ENCODE measurements around the gene FOXP1.

Gene FOXP1

DNA sequence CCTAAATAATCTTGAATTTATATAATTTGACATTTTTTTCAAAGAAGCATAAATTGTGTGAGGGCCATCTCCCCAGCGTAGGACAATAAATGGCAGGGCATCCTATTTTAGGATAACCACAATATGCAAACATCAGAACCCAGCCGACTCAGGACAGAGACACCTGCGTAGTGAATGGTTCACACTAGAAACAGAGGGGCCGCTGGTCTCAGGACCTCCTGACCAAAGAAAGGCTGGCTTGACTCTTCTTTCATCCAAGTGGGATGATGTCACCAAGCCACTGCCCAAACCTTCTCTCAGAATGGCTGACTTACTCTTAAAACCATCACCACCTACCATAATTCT lies 162.1 kb downstream of the FOXP1 start:
- FAIRE-seq = no peak

DNA sequence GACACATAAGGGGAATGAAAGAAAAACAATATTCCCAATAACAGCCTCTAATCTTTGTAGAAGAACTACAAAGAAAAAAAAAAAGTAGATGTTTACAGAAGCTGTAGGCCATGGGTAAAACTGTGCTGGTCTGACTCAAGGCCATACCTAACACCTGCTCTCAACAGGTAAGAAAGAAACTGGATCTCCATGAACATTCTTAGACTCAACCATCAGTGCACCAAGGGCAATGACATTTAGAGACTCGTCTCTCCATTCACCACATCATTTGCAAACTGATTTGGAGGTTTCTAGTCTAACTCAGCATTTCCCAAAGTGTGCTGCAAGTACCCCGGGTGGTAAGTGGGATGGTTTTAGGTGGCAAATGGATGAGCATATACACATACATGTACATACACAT lies 164.2 kb downstream of the FOXP1 start:
- FAIRE-seq = no peak

DNA sequence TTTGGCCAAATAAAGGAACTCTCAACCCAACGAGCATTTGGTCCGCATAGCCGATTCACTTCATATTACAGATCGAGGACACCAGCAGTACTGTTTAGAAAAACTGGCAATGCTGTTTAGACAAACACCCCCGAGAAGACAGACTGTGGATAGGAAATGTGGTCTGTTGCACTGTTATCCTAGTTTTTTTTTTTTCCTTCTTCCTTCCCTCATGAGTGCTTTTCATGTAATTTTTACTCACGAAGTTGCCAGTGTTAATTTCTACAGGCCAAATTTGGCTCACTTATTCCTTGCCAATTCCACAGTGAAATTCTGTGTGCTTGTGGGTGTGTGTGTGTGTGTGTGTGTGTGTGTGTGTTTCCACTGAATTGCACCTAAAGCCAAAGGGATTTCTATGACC lies 165.7 kb downstream of the FOXP1 start:
- no peak for FAIRE-seq

GRCh38 chr3:71416876-71417275 lies 166.7 kb downstream of the FOXP1 start:
- FAIRE-seq = no peak

DNA sequence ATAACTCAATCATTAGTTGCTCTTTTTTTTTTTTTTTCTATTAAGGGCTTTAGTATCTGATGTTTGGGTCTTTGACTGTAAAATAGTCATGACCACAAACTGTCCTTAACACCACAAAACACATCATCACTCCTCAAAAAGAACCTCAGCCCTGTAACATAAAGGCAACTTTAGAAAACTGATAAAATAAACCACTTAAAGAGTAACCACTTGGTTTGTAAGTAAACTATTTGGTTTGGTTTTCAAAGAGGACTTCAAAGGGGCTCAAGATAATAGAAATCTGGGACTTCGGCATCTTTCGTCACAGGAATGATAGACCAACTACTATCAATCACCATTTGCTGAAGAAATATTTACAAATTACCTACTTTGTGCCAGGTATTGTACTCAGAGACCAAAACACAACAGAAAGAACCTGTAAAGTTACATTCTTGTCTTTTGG lies 167.8 kb downstream of the FOXP1 start:
- no peak for FAIRE-seq

GRCh38 chr3:71414189-71414927 lies 169.2 kb downstream of the FOXP1 start:
- FAIRE-seq = no peak

GRCh38 chr3:71413572-71413971 lies 170.0 kb downstream of the FOXP1 start:
- no peak for FAIRE-seq

GRCh38 chr3:71409352-71409751 lies 174.2 kb downstream of the FOXP1 start:
- FAIRE-seq = no peak

DNA sequence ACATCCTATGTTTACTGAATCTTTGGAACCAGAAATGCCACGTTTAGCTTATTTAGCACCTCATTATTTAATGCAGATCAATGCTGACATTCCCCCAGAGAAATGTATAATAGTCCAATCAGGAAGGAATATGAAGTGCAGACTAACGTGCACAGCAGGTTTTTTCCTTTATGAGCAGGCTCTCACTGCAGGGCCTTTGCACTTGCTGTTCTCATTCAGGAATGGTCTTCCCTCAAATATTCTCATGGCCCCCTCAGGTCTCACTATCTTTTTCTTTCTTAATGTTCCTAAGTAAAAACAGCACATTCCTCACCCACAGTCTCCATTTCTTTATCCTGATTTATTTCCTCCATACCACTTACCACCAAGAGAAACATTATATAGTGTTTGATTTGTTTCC lies 174.6 kb downstream of the FOXP1 start:
- no peak for FAIRE-seq

DNA sequence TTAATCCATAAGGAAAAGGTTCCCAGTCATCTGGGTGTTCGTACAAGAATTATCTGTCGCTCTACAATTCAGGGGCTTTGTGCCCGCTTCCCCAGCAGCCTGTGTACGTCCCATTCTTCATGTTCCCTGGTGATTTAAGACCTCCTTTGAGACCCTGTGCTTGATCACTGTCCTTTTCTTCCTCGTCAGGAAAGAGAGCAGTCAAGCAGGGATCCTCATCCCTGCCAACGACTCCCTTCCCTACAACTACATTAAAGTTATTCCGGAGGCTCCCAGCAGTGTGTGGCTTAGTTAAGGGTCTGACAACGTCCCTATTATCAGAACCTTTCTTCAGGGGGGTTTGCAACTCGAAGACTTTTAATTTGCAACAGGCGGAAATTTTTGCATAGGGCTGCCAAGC lies 175.7 kb downstream of the FOXP1 start:
- no peak for FAIRE-seq

DNA sequence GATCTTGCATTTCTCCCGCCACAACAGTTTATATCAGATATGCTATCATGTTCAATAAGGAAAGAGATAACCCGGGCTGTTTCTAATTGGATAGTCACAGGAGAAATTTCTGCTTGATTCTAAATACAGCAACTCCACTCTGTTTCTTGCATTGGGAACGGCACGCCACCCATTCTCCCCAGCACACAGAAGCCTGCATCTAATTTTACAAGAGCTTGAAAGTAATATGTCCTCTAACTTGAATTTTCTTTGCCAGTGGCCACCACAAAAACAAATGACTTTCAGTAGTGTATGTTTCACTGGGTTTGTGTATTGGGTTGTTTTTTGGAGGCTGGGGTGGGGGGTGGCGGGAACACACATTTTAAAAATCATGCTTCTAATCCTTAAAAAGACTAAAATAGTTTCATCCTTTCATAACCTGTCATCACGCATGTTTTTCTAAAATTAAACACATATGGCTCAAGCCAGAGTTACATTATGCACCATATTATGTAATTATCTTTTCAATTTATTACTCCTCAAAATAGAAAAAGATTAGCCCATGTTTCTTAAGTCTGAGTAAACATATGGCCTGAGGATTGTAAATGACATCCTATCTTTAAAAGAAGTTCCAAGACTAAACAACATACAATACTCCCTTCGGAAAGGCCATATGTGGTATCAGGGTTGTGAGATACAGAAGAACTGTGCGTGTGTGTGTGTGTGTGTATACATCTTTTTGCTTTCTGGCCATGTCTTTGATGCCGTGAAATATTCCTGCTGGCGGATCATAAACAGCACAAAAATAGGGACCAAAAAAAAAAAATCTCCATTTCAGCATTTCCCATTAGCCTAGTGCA lies 176.3 kb downstream of the FOXP1 start:
- FAIRE-seq = no peak

DNA sequence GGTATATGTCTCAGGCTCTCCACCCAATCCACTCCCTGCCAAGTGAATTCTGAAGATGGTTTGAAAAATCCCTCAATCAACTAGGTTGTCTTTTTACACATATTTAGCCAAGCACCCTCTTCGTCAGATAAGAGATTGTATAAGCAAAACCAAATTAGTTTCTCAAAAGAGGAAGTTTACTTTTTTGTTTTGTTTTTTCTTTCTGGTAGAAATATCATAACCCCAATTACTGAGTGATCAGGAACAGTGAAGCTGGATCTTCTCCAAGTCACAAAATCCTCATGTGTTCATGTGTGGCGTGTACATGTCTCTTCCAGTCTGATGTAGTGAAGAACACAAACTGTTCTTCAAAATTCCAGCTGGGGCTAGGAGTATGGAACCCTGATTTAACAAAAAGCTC lies 180.6 kb downstream of the FOXP1 start:
- no peak for FAIRE-seq

- no peak for FAIRE-seq
Measured at GRCh38 chr3:71402280-71402679, 181.2 kb downstream of the FOXP1 start.

DNA sequence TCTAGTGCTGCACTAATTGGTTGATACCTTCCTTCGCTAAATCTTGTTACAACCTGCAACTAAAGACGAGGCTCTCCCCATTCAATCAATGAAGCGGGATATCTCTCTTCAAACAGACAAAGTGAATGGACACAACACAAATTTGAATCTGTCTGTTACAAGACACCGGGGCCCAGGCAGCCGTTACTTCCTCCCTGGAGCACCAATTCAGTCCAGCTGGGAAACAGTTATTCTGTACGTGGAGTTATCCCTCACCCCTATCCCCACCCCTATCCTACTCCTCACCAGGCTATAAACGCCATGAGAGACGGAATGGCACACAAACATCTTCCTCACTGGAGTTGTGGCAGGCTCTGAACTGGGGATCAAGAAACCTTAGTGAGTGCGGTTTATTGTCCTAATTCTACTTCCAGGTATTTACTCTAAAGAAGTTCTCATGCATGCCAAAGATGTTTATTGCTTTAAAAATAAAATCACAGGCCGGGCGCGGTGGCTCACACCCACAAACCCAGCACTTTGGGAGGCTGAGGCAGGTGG lies 181.8 kb downstream of the FOXP1 start:
- FAIRE-seq = no peak

GRCh38 chr3:71400986-71401451 lies 182.5 kb downstream of the FOXP1 start:
- FAIRE-seq = no peak

DNA sequence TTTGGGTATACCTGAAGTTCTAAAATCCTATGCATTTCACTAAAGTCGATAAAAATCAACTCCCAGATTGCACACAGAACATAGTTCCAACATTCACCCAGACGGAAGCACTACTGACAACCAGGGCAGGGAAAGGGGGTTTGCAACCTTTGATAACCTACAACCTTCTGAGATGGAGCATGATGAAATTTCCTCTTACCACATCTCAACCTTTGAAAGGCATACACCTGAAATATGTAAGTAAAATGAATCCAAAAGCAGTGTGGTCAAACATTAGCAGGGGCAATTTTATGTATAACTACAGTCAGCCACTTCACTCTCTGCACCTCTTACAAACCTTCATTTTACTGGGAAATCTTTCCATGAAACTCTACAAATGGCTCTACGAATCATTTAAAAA lies 184.1 kb downstream of the FOXP1 start:
- no peak for FAIRE-seq

DNA sequence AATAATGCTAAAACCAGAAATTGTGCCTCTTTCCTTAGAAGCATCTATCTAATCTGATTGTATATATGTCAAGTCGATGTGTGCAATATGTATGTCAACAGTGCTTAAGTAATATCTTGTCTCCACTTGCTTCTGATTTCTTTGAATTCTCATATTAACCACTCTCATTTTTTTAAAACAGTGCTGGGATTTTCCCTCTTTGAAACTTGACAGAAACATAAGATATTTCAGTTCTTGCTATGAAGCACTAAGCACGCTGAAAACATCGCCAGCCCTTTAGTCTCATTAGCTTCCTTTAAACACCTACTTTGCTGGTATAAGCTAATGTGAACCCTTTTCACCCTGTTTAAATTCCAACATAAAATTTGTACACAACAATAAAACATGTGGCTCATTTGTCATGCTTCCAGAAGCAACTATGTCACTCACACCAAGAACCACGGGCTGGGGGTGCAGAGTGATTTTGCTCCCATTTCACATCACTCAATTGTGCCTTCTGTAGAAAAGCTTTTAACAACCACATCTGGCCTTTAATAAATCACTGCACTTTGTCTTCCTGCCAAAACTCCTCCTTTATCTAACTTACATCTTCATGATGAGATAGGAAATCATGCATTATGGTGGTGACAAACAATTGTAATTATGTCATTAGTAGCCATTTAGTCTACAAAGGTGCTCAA lies 185.2 kb downstream of the FOXP1 start:
- FAIRE-seq = no peak

DNA sequence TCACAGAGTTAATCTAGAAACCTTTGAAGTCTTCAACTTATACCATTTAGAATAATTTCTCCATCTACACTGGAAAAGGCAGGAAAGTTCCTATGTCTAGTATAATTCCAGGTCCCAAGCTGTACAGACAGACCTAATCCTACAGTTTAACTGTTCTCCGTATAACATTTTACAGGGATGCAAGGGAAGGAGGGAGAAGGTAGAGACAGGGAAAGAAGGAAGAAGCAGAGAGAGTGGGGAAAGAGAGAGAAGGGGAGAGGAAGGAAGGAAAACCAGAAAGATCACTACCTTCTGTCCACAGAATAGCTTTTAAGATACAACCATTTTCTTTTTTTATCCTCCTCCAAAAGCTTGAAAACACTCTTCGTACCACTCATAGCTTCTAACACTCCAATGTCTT lies 185.8 kb downstream of the FOXP1 start:
- no peak for FAIRE-seq

DNA sequence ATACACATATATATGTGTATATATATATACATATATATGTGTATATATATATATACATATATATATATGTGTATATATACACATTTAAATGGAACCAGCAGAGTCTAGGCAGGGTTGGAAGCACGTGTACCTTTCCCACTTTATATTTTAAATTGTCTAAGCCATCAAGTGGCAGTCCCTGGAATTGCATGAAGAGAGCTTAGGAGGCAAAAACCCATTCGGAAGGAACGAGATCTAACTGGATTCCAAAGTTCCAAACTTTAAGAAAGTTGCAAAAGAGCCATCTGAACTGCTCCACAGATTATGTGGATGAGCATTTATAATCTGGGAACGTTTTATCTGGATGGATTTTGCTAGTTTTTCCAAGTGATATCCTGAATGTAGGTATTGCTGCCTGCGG lies 186.5 kb downstream of the FOXP1 start:
- FAIRE-seq = no peak

GRCh38 chr3:71395927-71396695 lies 187.4 kb downstream of the FOXP1 start:
- FAIRE-seq = no peak

DNA sequence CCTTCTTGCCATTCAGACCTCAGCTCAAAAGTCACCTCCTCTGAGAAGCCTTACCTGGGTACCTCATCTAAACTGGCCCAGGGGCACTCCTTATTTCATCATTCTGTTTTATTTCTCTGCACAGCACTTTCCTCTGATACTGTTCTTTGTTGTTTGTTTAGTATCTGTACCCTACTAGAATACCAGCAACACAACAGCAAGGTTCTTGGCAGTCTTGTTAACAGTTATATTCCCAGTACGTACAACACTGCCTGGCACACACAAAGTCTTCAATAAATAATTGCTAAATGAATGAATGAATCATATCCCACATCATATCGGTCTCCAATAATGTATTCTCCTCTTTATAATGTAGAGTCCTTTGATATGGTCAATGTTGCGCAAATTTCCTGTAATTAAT lies 188.1 kb downstream of the FOXP1 start:
- FAIRE-seq = no peak

DNA sequence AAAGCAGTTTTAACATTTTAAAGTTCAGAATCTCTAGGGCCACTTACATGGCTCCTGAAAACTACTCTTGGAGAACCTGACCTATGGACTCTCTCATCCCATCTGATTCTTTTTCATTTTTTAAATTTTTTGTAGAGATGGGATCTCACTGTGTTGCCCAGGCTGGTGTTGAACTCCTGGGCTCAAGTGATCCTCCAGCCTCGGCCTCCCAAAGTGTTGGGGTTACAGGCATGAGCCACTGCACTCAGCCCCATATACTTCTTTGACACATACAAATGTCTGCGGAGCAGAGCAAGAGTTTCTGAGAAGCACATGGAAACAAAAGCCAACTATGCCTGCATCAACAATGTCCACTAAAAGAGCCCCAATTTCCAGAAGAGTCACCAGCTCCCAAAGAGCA lies 189.8 kb downstream of the FOXP1 start:
- no peak for FAIRE-seq

DNA sequence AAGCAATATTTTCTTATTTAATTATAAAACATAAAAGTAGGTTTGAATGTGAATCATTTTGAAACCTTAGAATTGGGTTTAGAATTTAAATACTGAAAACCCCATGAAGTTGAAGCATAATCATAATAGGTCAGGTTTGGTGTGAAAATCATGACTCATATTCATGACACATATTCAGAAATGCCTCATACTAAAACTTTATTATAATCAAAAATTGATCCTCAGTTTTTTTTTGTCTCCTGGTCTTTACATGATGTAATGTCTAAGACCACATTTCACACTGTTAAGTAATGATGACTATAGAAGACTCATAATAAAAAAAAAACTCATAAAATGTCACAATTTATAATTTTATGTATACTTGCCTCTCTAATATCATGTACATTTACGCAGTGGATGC lies 190.4 kb downstream of the FOXP1 start:
- no peak for FAIRE-seq
